B cell (primary cell): ENCODE results near the gene SHOC2. TPM values are rescaled to one million over a fixed set of nuclear protein-coding genes. Genes with fewer than 3 reads are reported as not detected.

Experiments
- ATAC-seq: fragments of 200-7000 bp; cut with Tn5 transposase; one replicate; pipeline ENCODE4 v1.10.0; 2021; ENCODE audit warnings: low read depth, mild to moderate bottlenecking, moderate number of reproducible peaks, moderate library complexity
- CTCF ChIA-PET: fragments of 350-600 bp; sonication (Branson Sonifier 250); formaldehyde crosslinking; loops from one replicate; lab custom pipeline; 2021; ENCODE audit warnings: antibody characterized with exemption, inconsistent platforms; lab: Charles Lee
- POLR2A ChIA-PET: fragments of 350-600 bp; sonication (Branson Sonifier 250); formaldehyde crosslinking; loops from one replicate; lab custom pipeline; 2021; ENCODE audit warnings: antibody characterized with exemption; lab: Charles Lee
- DNase-seq: peaks from one replicate; pipeline ENCODE4 v3.0.0; 2013
- H2AFZ ChIP-seq: 2 replicates; pipeline ENCODE4 v1.6.1; 2012; ENCODE audit warnings: mild to moderate bottlenecking, low read depth, low read length; ENCODE audit not compliant: insufficient read depth, poor library complexity, severe bottlenecking
- H3K27ac ChIP-seq, 2 donors: 1 replicate in 1 of 2; 2 replicates in 1 of 2; pipeline ENCODE4 v1.5.1; 2012 to 2013; ENCODE audit warnings: low read length in 2 of 2, mild to moderate bottlenecking in 2 of 2, moderate library complexity in 1 of 2
- H3K27me3 ChIP-seq, 4 experiments: fragments of 200-600 bp in 1 of 4; sonication (generic) in 1 of 4; replicated peaks in 1 of 4; 1 replicate in 2 of 4; 2 replicates in 2 of 4; pipeline versions ENCODE4 v1.6.1 to v1.7.0; 2013 to 2016; ENCODE audit warnings: low read length in 3 of 4, mild to moderate bottlenecking in 2 of 4, mixed read lengths in 1 of 4, moderate library complexity in 1 of 4; ENCODE audit not compliant: insufficient read depth in 4 of 4, control insufficient read depth in 3 of 4; ENCODE audit errors: control extremely low read depth in 1 of 4
- H3K36me3 ChIP-seq, 2 experiments: replicated peaks in 1 of 2; 1 replicate in 1 of 2; 2 replicates in 1 of 2; pipeline versions ENCODE4 v1.6.1 to v1.7.1; 2013; ENCODE audit warnings: low read length in 1 of 2; ENCODE audit not compliant: insufficient read depth in 2 of 2, control insufficient read depth in 1 of 2; ENCODE audit errors: control extremely low read depth in 1 of 2, extremely low read depth in 1 of 2
- H3K4me1 ChIP-seq, 2 donors: fragments of 200-600 bp in 1 of 2; sonication (generic) in 1 of 2; 1 replicate in 1 of 2; 2 replicates in 1 of 2; pipeline versions ENCODE4 v1.5.1 to v1.6.1; 2013 to 2017; ENCODE audit warnings: low read length in 2 of 2; ENCODE audit not compliant: control insufficient read depth in 2 of 2, insufficient read depth in 2 of 2
- H3K4me2 ChIP-seq: replicated peaks from 2 replicates; pipeline ENCODE3; 2012; ENCODE audit warnings: mild to moderate bottlenecking, low read depth, low read length; ENCODE audit not compliant: poor library complexity, severe bottlenecking
- H3K4me3 ChIP-seq, 5 experiments: fragments of 200-600 bp in 1 of 5; sonication (generic) in 1 of 5; 1 replicate in 3 of 5; 2 replicates in 2 of 5; pipeline versions ENCODE4 v1.5.1 to v1.7.0; 2011 to 2016; ENCODE audit warnings: low read length in 4 of 5, mild to moderate bottlenecking in 4 of 5, low read depth in 2 of 5, control low read depth in 1 of 5, moderate library complexity in 1 of 5; ENCODE audit not compliant: insufficient read depth in 1 of 5; ENCODE audit errors: control extremely low read depth in 1 of 5, extremely low read depth in 1 of 5
- H3K79me2 ChIP-seq: fragments of 200-600 bp; sonication (generic); one replicate; pipeline ENCODE4 v1.6.0; 2016; ENCODE audit warnings: low read length; ENCODE audit not compliant: control insufficient read depth, insufficient read depth
- H3K9ac ChIP-seq: fragments of 200-600 bp; sonication (generic); 2 replicates; pipeline ENCODE4 v1.6.1; 2017; ENCODE audit warnings: mild to moderate bottlenecking, low read length, moderate library complexity
- H3K9me3 ChIP-seq, 3 donors: one replicate each; pipeline versions ENCODE4 v1.6.1 to v1.7.1; 2013; ENCODE audit warnings: low read length in 2 of 3; ENCODE audit not compliant: control insufficient read depth in 2 of 3, insufficient read depth in 1 of 3; ENCODE audit errors: control extremely low read depth in 1 of 3
- H4K20me1 ChIP-seq: 2 replicates; pipeline ENCODE4 v1.6.0; 2012; ENCODE audit warnings: mild to moderate bottlenecking, low read length; ENCODE audit not compliant: insufficient read depth, control insufficient read depth, poor library complexity, severe bottlenecking
- H3K27ac Mint-ChIP-seq: one replicate; pipeline ENCODE4 v1.8.0; 2021; ENCODE audit warnings: mixed read lengths
- H3K27me3 Mint-ChIP-seq: one replicate; pipeline ENCODE4 v1.8.0; 2021; ENCODE audit warnings: mixed read lengths
- H3K4me1 Mint-ChIP-seq: one replicate; pipeline ENCODE4 v1.8.0; 2021; ENCODE audit warnings: mixed read lengths
- H3K4me3 Mint-ChIP-seq: one replicate; pipeline ENCODE4 v1.8.0; 2021; ENCODE audit warnings: mixed read lengths
- H3K9me3 Mint-ChIP-seq: one replicate; pipeline ENCODE4 v1.8.0; 2022; ENCODE audit warnings: mixed read lengths; ENCODE audit not compliant: insufficient read depth
- CTCF ChIP-seq: fragments of 200-600 bp; IDR thresholded peaks from one replicate; pipeline ENCODE4 v1.8.0; 2022; ENCODE audit warnings: antibody characterized with exemption, mild to moderate bottlenecking
- EZH2 ChIP-seq: IDR thresholded peaks from 2 replicates; pipeline ENCODE4 v1.6.1; 2012; ENCODE audit warnings: borderline replicate concordance, low read depth, mild to moderate bottlenecking, moderate library complexity, low read length; ENCODE audit not compliant: insufficient read depth, poor library complexity, severe bottlenecking
- WGBS: methylation state at CpG from one replicate; pipeline ENCODE4 v1.1.5; 2013; ENCODE audit warnings: missing lambda C conversion rate; ENCODE audit not compliant: insufficient coverage; 5-methylcytosine and 5-hydroxymethylcytosine counted together
- intact Hi-C: fragments of 100-400 bp; cut with micrococcal nuclease; formaldehyde crosslinking; loops from one replicate; pipeline ENCODE4 v1.10.0; 2022
- polyA plus RNA-seq: library from polyadenylated mRNA; depleted of rRNA; stranded (reverse); fragments of >200 nt; gene quantifications from 2 replicates; pipeline ENCODE4 v1.2.3, GENCODE V29; 2012
- total RNA-seq, 2 donors: library from RNA; stranded (reverse); fragments of 120-200 nt in 1 of 2; gene quantifications; 1 replicate in 1 of 2; 2 replicates in 1 of 2; pipeline versions ENCODE4 v1.2.3 to v1.2.4, GENCODE V29; 2013 to 2022

Gene SHOC2
- total and polyA plus RNA-seq, 2 donors (not counting 1 experiment from before 2014, with no cell fraction given) = 13.3 to 116 TPM

- intact Hi-C loops = no loop called here
- peaks cover 3% of the 10 kb centered on the region for H3K4me1 Mint-ChIP-seq
- no peaks in the 10 kb centered on the region for H3K4me1 ChIP-seq
- H3K9me3 ChIP-seq = no peaks in the 10 kb centered on the region
- no peak overlapping the region for H3K4me3 Mint-ChIP-seq
- no peak overlapping the region for H3K4me2 ChIP-seq
- H3K27me3 ChIP-seq = no peaks in the 10 kb centered on the region
- peak overlapping the region; percentile 1 for H3K27ac Mint-ChIP-seq
- H3K27me3 Mint-ChIP-seq = no peaks in the 10 kb centered on the region
- ChIA-PET POLR2A (no interaction called here), CTCF (interaction anchor here (1.4 to 2.9 kb wide), 4 partner anchors 10 to 99 kb away, joined by 3 to 10 read pairs (median 6); no protein-coding TSS in a partner anchor)
- no peak for ATAC-seq
- DNase-seq = no peak
- TF ChIP-seq EZH2 (no peak), CTCF (no peak)
- H2AFZ ChIP-seq = no peak overlapping the region
- no peaks in the 10 kb centered on the region for H3K79me2 ChIP-seq
- H3K9me3 Mint-ChIP-seq = no peaks in the 10 kb centered on the region
- H4K20me1 ChIP-seq = no peaks in the 10 kb centered on the region
- no peak overlapping the region for H3K4me3 ChIP-seq
- peaks cover 15 to 29% of the 10 kb centered on the region in 2 experiments for H3K36me3 ChIP-seq
- peak overlapping the region in 1 of 2 donors; percentile 12 for H3K27ac ChIP-seq
- whole genome bisulfite sequencing = no CpG with 5 or more reads among the region's 3 CpGs
- H3K9ac ChIP-seq = no peak overlapping the region
Measured at GRCh38 chr10:110903280-110904278, 15.8 kb upstream of the SHOC2 start.

DNA sequence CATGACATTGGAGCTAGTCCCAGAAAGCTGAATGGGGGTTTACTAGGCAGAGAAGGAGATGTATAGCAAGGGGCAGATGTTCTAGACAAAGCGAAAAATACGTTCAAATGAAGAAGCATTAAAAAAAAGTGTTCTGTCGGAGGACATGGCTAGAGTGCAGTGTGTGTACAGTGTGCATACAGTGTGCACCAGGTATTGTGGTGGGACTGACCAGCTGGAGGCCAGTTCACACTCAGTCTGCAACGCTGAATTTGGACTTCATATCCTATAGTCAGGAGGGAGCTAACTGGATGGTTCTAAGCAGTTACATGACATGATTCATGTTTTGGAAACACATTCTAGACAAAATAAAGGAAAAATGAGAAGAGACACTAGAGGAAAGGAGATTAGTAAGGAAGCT, 9.3 kb upstream of the SHOC2 start:
- no peak overlapping the region for H3K27ac ChIP-seq
- 100% methylated on average over 4 of the region's 4 CpGs for WGBS
- no peaks in the 10 kb centered on the region for H3K27me3 ChIP-seq
- no peaks in the 10 kb centered on the region for H4K20me1 ChIP-seq
- intact Hi-C loops = no loop called here
- Mint-ChIP-seq H3K4me1 (peaks cover 3% of the 10 kb centered on the region), H3K4me3 (no peak overlapping the region), H3K27ac (no peak overlapping the region), H3K9me3 (no peaks in the 10 kb centered on the region), H3K27me3 (no peaks in the 10 kb centered on the region)
- H3K9ac ChIP-seq = no peak overlapping the region
- ATAC-seq (no peak), DNase-seq (no peak)
- H3K4me3 ChIP-seq = no peak overlapping the region
- peaks cover 6% of the 10 kb centered on the region for H3K79me2 ChIP-seq
- no peak overlapping the region for H3K4me2 ChIP-seq
- peaks cover 0 to 13% of the 10 kb centered on the region in 2 experiments for H3K36me3 ChIP-seq
- peaks cover 0 to 3% of the 10 kb centered on the region in 2 donors for H3K4me1 ChIP-seq
- POLR2A ChIA-PET = no interaction called here
- H3K9me3 ChIP-seq = no peaks in the 10 kb centered on the region
- CTCF ChIA-PET = interaction anchor here (0.7 to 1.9 kb wide), 3 partner anchors 13 to 17 kb away, joined by 3 to 8 read pairs (median 5); no protein-coding TSS in a partner anchor
- TF ChIP-seq EZH2 (no peak), CTCF (no peak)
- no peak overlapping the region for H2AFZ ChIP-seq
